HL-60 (cell line): ENCODE data around the gene GTF2A1L.

Source experiments
- DNase-seq, 2 experiments: peaks; one replicate each; pipeline ENCODE4 v3.0.0-alpha.2; 2010 to 2020; ENCODE audit warnings: low read depth in 1 of 2, low spot score in 1 of 2
- H3K27ac ChIP-seq: fragments of 250-450 bp; sonication (Bioruptor Pico); replicated peaks from 2 replicates; pipeline ENCODE4 v1.5.1; 2020; ENCODE audit warnings: mild to moderate bottlenecking, moderate library complexity
- H3K27me3 ChIP-seq: fragments of 250-450 bp; sonication (Bioruptor Pico); 2 replicates; pipeline ENCODE4 v1.5.1; 2021; ENCODE audit warnings: mild to moderate bottlenecking, moderate library complexity; ENCODE audit not compliant: insufficient read depth, poor library complexity, severe bottlenecking
- H3K4me3 ChIP-seq: replicated peaks from 2 replicates; pipeline ENCODE4 v1.5.1; 2011; ENCODE audit warnings: mild to moderate bottlenecking, control low read depth, low read length; ENCODE audit not compliant: insufficient read depth
- GABPA ChIP-seq: IDR thresholded peaks from 2 replicates; pipeline ENCODE4 v1.6.1; 2012; ENCODE audit warnings: low read depth
- POLR2AphosphoS5 ChIP-seq: IDR thresholded peaks from 2 replicates; pipeline ENCODE4 v1.6.1; 2012; ENCODE audit warnings: low read depth
- REST ChIP-seq: IDR thresholded peaks from 2 replicates; pipeline ENCODE4 v1.6.1; 2012; ENCODE audit warnings: low read depth; ENCODE audit not compliant: insufficient replicate concordance
- SPI1 ChIP-seq: IDR thresholded peaks from 2 replicates; pipeline ENCODE4 v1.6.1; 2012; ENCODE audit warnings: low read depth, mild to moderate bottlenecking, borderline replicate concordance
- TF ChIP-seq, protein P1 (sequence below): IDR thresholded peaks from one replicate; pipeline ENCODE4 v1.5.1; 2011; ENCODE audit warnings: low read length, control low read depth, inconsistent platforms; ENCODE audit not compliant: insufficient read depth

Gene GTF2A1L

DNA sequence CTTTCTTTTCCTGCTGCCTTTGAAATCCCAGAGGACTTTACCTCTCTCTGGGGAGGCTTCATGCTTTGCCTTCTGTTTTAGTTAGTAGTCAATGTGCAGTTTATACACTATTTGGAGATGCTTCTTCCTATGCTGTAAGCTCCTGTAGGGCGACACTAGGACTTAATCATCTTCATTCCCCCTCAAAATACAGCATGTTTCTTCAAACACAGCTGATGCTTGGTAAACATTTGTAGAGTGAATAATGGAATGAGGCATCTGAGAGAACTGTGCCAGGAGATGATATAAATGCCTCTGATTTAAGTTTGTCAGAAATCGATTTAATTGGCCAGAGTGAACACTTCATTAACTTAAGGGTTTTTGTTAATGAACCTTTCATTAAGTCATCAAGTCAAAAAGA, 94.5 kb downstream of the GTF2A1L start:
- Histone ChIP-seq H3K27ac (no peak overlapping the region), H3K4me3 (no peak overlapping the region), H3K27me3 (no peaks in the 10 kb centered on the region)
- TF ChIP-seq POLR2AphosphoS5 (no peak), SPI1 (no peak), GABPA (no peak), REST (no peak)
- TF ChIP-seq, protein P1, sequence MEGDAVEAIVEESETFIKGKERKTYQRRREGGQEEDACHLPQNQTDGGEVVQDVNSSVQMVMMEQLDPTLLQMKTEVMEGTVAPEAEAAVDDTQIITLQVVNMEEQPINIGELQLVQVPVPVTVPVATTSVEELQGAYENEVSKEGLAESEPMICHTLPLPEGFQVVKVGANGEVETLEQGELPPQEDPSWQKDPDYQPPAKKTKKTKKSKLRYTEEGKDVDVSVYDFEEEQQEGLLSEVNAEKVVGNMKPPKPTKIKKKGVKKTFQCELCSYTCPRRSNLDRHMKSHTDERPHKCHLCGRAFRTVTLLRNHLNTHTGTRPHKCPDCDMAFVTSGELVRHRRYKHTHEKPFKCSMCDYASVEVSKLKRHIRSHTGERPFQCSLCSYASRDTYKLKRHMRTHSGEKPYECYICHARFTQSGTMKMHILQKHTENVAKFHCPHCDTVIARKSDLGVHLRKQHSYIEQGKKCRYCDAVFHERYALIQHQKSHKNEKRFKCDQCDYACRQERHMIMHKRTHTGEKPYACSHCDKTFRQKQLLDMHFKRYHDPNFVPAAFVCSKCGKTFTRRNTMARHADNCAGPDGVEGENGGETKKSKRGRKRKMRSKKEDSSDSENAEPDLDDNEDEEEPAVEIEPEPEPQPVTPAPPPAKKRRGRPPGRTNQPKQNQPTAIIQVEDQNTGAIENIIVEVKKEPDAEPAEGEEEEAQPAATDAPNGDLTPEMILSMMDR: no peak
- no peak for DNase-seq

DNA sequence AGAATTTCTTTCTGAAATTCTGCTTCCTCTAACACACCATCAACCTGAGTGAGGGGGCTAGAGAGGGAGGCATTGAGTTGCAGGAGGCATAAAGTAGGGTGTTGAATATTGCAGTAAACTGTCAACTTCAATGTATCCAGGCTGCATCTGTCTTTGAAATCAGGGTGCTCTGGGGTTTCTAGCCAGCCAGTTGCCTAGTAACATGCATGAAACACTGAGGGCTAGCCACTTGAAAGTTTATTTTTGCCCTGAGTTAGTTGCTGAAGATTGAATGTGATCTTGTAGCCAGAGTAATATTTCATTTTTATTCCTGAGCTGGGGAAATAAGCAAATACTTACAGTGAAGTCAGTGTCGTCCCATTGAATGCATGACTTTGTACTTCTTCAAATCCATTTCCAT, 96.0 kb downstream of the GTF2A1L start:
- TF ChIP-seq GABPA (no peak), POLR2AphosphoS5 (no peak), REST (no peak), SPI1 (no peak)
- TF ChIP-seq, protein P1: no peak
- Histone ChIP-seq H3K4me3 (no peak overlapping the region), H3K27me3 (no peaks in the 10 kb centered on the region), H3K27ac (no peak overlapping the region)
- no peak for DNase-seq

DNA sequence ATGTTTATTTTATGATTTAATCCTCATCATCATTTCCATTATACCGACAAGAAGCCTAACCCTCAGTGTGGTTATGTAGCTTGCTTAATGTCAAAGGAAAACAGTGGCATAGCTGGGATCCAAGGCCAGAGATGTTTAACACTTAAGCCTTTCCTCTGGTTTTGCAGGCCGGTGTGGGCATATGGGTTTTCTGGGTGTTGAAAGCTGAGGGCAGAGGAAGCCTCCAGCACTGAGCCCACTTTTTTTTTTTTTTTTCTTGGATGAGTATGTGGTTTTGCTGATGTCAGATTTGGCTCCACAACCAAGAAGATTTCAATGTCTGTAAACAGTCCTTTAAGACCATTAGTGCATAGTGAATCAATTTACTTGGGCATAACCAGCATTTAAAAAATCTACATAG, 96.6 kb downstream of the GTF2A1L start:
- no peak for DNase-seq
- H3K4me3 ChIP-seq: no peak overlapping the region
- H3K27ac ChIP-seq: no peak overlapping the region
- no peak for TF ChIP-seq GABPA
- TF ChIP-seq, protein P1: no peak
- TF ChIP-seq POLR2AphosphoS5: no peak
- TF ChIP-seq SPI1: no peak
- TF ChIP-seq REST: no peak
- H3K27me3 ChIP-seq: no peaks in the 10 kb centered on the region
